ENCODE measurements around the gene TANK.

Gene TANK

GRCh38 chr2:161160226-161161073, at the start of gene TANK:
TSS of gene TANK (plus strand) at chr2:161160428. CDS start at chr2:161179663, 19,235 bp downstream.
- Histone ChIP-seq H3K27ac (ENCODE audit: low read length) (peak within 1 kb of the TSS; percentile 98), H3K4me3 (ENCODE audit: low read depth in 1 of 2, low read length in 2 of 2) (peak within 1 kb of the TSS; percentile 78 to 82), H3K36me3 (ENCODE audit: control insufficient read depth in 1 of 2, insufficient read depth in 2 of 2, low read length in 2 of 2) (peaks cover 5 to 10% of the 10 kb centered on the region in 2 donors), H3K9me3 (ENCODE audit: control insufficient read depth in 1 of 2, low read length in 2 of 2) (no peaks in the 10 kb centered on the region), H3K4me1 (ENCODE audit: control insufficient read depth in 1 of 2, insufficient read depth in 2 of 2, low read length in 2 of 2) (peaks cover 3 to 36% of the 10 kb centered on the region in 2 donors), H3K27me3 (ENCODE audit: low read depth, low read length) (no peaks in the 10 kb centered on the region)

- H3K27ac ChIP-seq (ENCODE audit: low read length): no peak overlapping the region
- H3K36me3 ChIP-seq (ENCODE audit: control insufficient read depth in 1 of 2, insufficient read depth in 2 of 2, low read length in 2 of 2): no peaks in the 10 kb centered on the region
- H3K4me1 ChIP-seq (ENCODE audit: control insufficient read depth in 1 of 2, insufficient read depth in 2 of 2, low read length in 2 of 2): no peaks in the 10 kb centered on the region
- no peaks in the 10 kb centered on the region for H3K27me3 ChIP-seq (ENCODE audit: low read depth, low read length)
- H3K4me3 ChIP-seq (ENCODE audit: low read depth in 1 of 2, low read length in 2 of 2): no peak overlapping the region
- H3K9me3 ChIP-seq (ENCODE audit: control insufficient read depth in 1 of 2, low read length in 2 of 2): no peaks in the 10 kb centered on the region
Measured at GRCh38 chr2:161111531-161111930, 48.7 kb upstream of the TANK start.

GRCh38 chr2:161112908-161113307, 47.3 kb upstream of the TANK start:
- H3K27me3 ChIP-seq (ENCODE audit: low read depth, low read length): no peaks in the 10 kb centered on the region
- H3K4me1 ChIP-seq (ENCODE audit: control insufficient read depth in 1 of 2, insufficient read depth in 2 of 2, low read length in 2 of 2): no peaks in the 10 kb centered on the region
- no peaks in the 10 kb centered on the region for H3K36me3 ChIP-seq (ENCODE audit: control insufficient read depth in 1 of 2, insufficient read depth in 2 of 2, low read length in 2 of 2)
- no peak overlapping the region for H3K27ac ChIP-seq (ENCODE audit: low read length)
- no peak overlapping the region for H3K4me3 ChIP-seq (ENCODE audit: low read depth in 1 of 2, low read length in 2 of 2)
- no peaks in the 10 kb centered on the region for H3K9me3 ChIP-seq (ENCODE audit: control insufficient read depth in 1 of 2, low read length in 2 of 2)

- H3K27me3 ChIP-seq (ENCODE audit: low read depth, low read length): no peaks in the 10 kb centered on the region
- no peak overlapping the region for H3K27ac ChIP-seq (ENCODE audit: low read length)
Measured at GRCh38 chr2:161113693-161114575, 46.3 kb upstream of the TANK start.

GRCh38 chr2:161115205-161115604, 45.0 kb upstream of the TANK start:
- Histone ChIP-seq H3K27me3 (ENCODE audit: low read depth, low read length) (no peaks in the 10 kb centered on the region), H3K4me3 (ENCODE audit: low read depth in 1 of 2, low read length in 2 of 2) (no peak overlapping the region), H3K27ac (ENCODE audit: low read length) (no peak overlapping the region), H3K36me3 (ENCODE audit: control insufficient read depth in 1 of 2, insufficient read depth in 2 of 2, low read length in 2 of 2) (no peaks in the 10 kb centered on the region), H3K4me1 (ENCODE audit: control insufficient read depth in 1 of 2, insufficient read depth in 2 of 2, low read length in 2 of 2) (no peaks in the 10 kb centered on the region), H3K9me3 (ENCODE audit: control insufficient read depth in 1 of 2, low read length in 2 of 2) (no peaks in the 10 kb centered on the region)

More at GRCh38 chr2:161113693-161114575, 46.3 kb upstream of the TANK start:
- Histone ChIP-seq H3K9me3 (ENCODE audit: control insufficient read depth in 1 of 2, low read length in 2 of 2) (no peaks in the 10 kb centered on the region), H3K4me3 (ENCODE audit: low read depth in 1 of 2, low read length in 2 of 2) (no peak overlapping the region), H3K36me3 (ENCODE audit: control insufficient read depth in 1 of 2, insufficient read depth in 2 of 2, low read length in 2 of 2) (no peaks in the 10 kb centered on the region), H3K4me1 (ENCODE audit: control insufficient read depth in 1 of 2, insufficient read depth in 2 of 2, low read length in 2 of 2) (no peaks in the 10 kb centered on the region)

GRCh38 chr2:161115605-161116380, 44.4 kb upstream of the TANK start:
- Histone ChIP-seq H3K4me3 (ENCODE audit: low read depth in 1 of 2, low read length in 2 of 2) (no peak overlapping the region), H3K27ac (ENCODE audit: low read length) (no peak overlapping the region), H3K27me3 (ENCODE audit: low read depth, low read length) (no peaks in the 10 kb centered on the region), H3K36me3 (ENCODE audit: control insufficient read depth in 1 of 2, insufficient read depth in 2 of 2, low read length in 2 of 2) (no peaks in the 10 kb centered on the region), H3K9me3 (ENCODE audit: control insufficient read depth in 1 of 2, low read length in 2 of 2) (no peaks in the 10 kb centered on the region), H3K4me1 (ENCODE audit: control insufficient read depth in 1 of 2, insufficient read depth in 2 of 2, low read length in 2 of 2) (no peaks in the 10 kb centered on the region)

GRCh38 chr2:161116509-161116908, 43.7 kb upstream of the TANK start:
- Histone ChIP-seq H3K9me3 (ENCODE audit: control insufficient read depth in 1 of 2, low read length in 2 of 2) (no peaks in the 10 kb centered on the region), H3K4me1 (ENCODE audit: control insufficient read depth in 1 of 2, insufficient read depth in 2 of 2, low read length in 2 of 2) (no peaks in the 10 kb centered on the region), H3K27ac (ENCODE audit: low read length) (no peak overlapping the region), H3K36me3 (ENCODE audit: control insufficient read depth in 1 of 2, insufficient read depth in 2 of 2, low read length in 2 of 2) (no peaks in the 10 kb centered on the region), H3K4me3 (ENCODE audit: low read depth in 1 of 2, low read length in 2 of 2) (no peak overlapping the region), H3K27me3 (ENCODE audit: low read depth, low read length) (no peaks in the 10 kb centered on the region)

- Histone ChIP-seq H3K9me3 (ENCODE audit: control insufficient read depth in 1 of 2, low read length in 2 of 2) (no peaks in the 10 kb centered on the region), H3K27me3 (ENCODE audit: low read depth, low read length) (no peaks in the 10 kb centered on the region), H3K4me3 (ENCODE audit: low read depth in 1 of 2, low read length in 2 of 2) (no peak overlapping the region), H3K36me3 (ENCODE audit: control insufficient read depth in 1 of 2, insufficient read depth in 2 of 2, low read length in 2 of 2) (no peaks in the 10 kb centered on the region), H3K4me1 (ENCODE audit: control insufficient read depth in 1 of 2, insufficient read depth in 2 of 2, low read length in 2 of 2) (no peaks in the 10 kb centered on the region), H3K27ac (ENCODE audit: low read length) (no peak overlapping the region)
Measured at GRCh38 chr2:161117506-161117905, 42.7 kb upstream of the TANK start.

- H3K27me3 ChIP-seq (ENCODE audit: low read depth, low read length): no peaks in the 10 kb centered on the region
- peaks cover 0 to 11% of the 10 kb centered on the region in 2 donors for H3K4me1 ChIP-seq (ENCODE audit: control insufficient read depth in 1 of 2, insufficient read depth in 2 of 2, low read length in 2 of 2)
- H3K9me3 ChIP-seq (ENCODE audit: control insufficient read depth in 1 of 2, low read length in 2 of 2): no peaks in the 10 kb centered on the region
- no peak overlapping the region for H3K4me3 ChIP-seq (ENCODE audit: low read depth in 1 of 2, low read length in 2 of 2)
- no peaks in the 10 kb centered on the region for H3K36me3 ChIP-seq (ENCODE audit: control insufficient read depth in 1 of 2, insufficient read depth in 2 of 2, low read length in 2 of 2)
- H3K27ac ChIP-seq (ENCODE audit: low read length): no peak overlapping the region
Measured at GRCh38 chr2:161118722-161119121, 41.5 kb upstream of the TANK start.

- H3K4me3 ChIP-seq (ENCODE audit: low read depth in 1 of 2, low read length in 2 of 2): no peak overlapping the region
- peaks cover 0 to 15% of the 10 kb centered on the region in 2 donors for H3K4me1 ChIP-seq (ENCODE audit: control insufficient read depth in 1 of 2, insufficient read depth in 2 of 2, low read length in 2 of 2)
- no peaks in the 10 kb centered on the region for H3K27me3 ChIP-seq (ENCODE audit: low read depth, low read length)
- H3K27ac ChIP-seq (ENCODE audit: low read length): no peak overlapping the region
- no peaks in the 10 kb centered on the region for H3K9me3 ChIP-seq (ENCODE audit: control insufficient read depth in 1 of 2, low read length in 2 of 2)
- no peaks in the 10 kb centered on the region for H3K36me3 ChIP-seq (ENCODE audit: control insufficient read depth in 1 of 2, insufficient read depth in 2 of 2, low read length in 2 of 2)
Measured at GRCh38 chr2:161119483-161119882, 40.7 kb upstream of the TANK start.

- no peak overlapping the region for H3K27ac ChIP-seq (ENCODE audit: low read length)
- no peaks in the 10 kb centered on the region for H3K27me3 ChIP-seq (ENCODE audit: low read depth, low read length)
- no peaks in the 10 kb centered on the region for H3K9me3 ChIP-seq (ENCODE audit: control insufficient read depth in 1 of 2, low read length in 2 of 2)
- no peak overlapping the region for H3K4me3 ChIP-seq (ENCODE audit: low read depth in 1 of 2, low read length in 2 of 2)
- H3K4me1 ChIP-seq (ENCODE audit: control insufficient read depth in 1 of 2, insufficient read depth in 2 of 2, low read length in 2 of 2): peaks cover 0 to 15% of the 10 kb centered on the region in 2 donors
- H3K36me3 ChIP-seq (ENCODE audit: control insufficient read depth in 1 of 2, insufficient read depth in 2 of 2, low read length in 2 of 2): no peaks in the 10 kb centered on the region
Measured at GRCh38 chr2:161120775-161121174, 39.5 kb upstream of the TANK start.
